ENCODE measurements around the gene ZNF653.
"Not testable (repeated sequence)": the region's sequence is repeated elsewhere in the genome, so short reads cannot be mapped to it uniquely, and the experiment has no call there.

Gene ZNF653

GRCh38 chr19:11433526-11433925 lies 72.1 kb downstream of the ZNF653 start:
- not testable (repeated sequence) for DNase-seq (ENCODE audit: low read depth, low spot score)

Data from activated naive CD8-positive, alpha-beta T cell treated with anti-CD3 and anti-CD28 coated beads, Interleukin-2, amount 50 U/mL, for 16 hours (primary cell).